H9 (cell line): Measurements from ENCODE around the gene PRPH2. TPM values are rescaled to one million over a fixed set of nuclear protein-coding genes. Genes with fewer than 3 reads are reported as not detected.

ENCODE experiments used
- DNase-seq: peaks from one replicate; pipeline ENCODE4 v3.0.0-alpha.2; 2017
- H2AFZ ChIP-seq: one replicate; pipeline ENCODE4 v1.6.1; 2013; ENCODE audit warnings: mild to moderate bottlenecking, low read length, control low read depth, moderate library complexity
- H2AK5ac ChIP-seq: 2 replicates; pipeline ENCODE4 v1.6.1; 2013; ENCODE audit warnings: low read length, control low read depth, mixed read lengths; ENCODE audit not compliant: insufficient read length
- H2BK120ac ChIP-seq: one replicate; pipeline ENCODE4 v1.6.1; 2013; ENCODE audit warnings: low read depth, mild to moderate bottlenecking, low read length, control low read depth, inconsistent platforms; ENCODE audit not compliant: poor library complexity, severe bottlenecking
- H2BK12ac ChIP-seq: 2 replicates; pipeline ENCODE4 v1.6.1; 2013; ENCODE audit warnings: low read length, control low read depth, mixed read lengths, low read depth; ENCODE audit not compliant: insufficient read length
- H2BK15ac ChIP-seq: 2 replicates; pipeline ENCODE4 v1.6.1; 2013; ENCODE audit warnings: low read depth, low read length, control low read depth
- H2BK20ac ChIP-seq: one replicate; pipeline ENCODE4 v1.6.1; 2013; ENCODE audit warnings: low read depth, mild to moderate bottlenecking, low read length, control low read depth, inconsistent platforms; ENCODE audit not compliant: poor library complexity, severe bottlenecking
- H2BK5ac ChIP-seq: 2 replicates; pipeline ENCODE4 v1.6.1; 2013; ENCODE audit warnings: low read length, control low read depth, mixed read lengths; ENCODE audit not compliant: insufficient read length
- H3K14ac ChIP-seq: 2 replicates; pipeline ENCODE4 v1.6.1; 2013; ENCODE audit warnings: low read length, control low read depth; ENCODE audit not compliant: insufficient read depth
- H3K18ac ChIP-seq: 2 replicates; pipeline ENCODE4 v1.6.1; 2013; ENCODE audit warnings: low read depth, mild to moderate bottlenecking, mixed read lengths, low read length, control low read depth; ENCODE audit not compliant: insufficient read length
- H3K23ac ChIP-seq: 2 replicates; pipeline ENCODE4 v1.6.1; 2013; ENCODE audit warnings: low read length, control low read depth, mixed read lengths, low read depth; ENCODE audit not compliant: insufficient read length
- H3K23me2 ChIP-seq: 2 replicates; pipeline ENCODE4 v1.6.1; 2013; ENCODE audit warnings: low read depth, mild to moderate bottlenecking, mixed read lengths, low read length, control low read depth; ENCODE audit not compliant: insufficient read length, poor library complexity, severe bottlenecking
- H3K27ac ChIP-seq: 2 replicates; pipeline ENCODE4 v1.5.1; 2013; ENCODE audit warnings: low read length, control low read depth, mixed read lengths, low read depth; ENCODE audit not compliant: insufficient read length
- H3K27me3 ChIP-seq: 2 replicates; pipeline ENCODE4 v1.6.1; 2013; ENCODE audit warnings: low read length, control low read depth, inconsistent platforms; ENCODE audit not compliant: insufficient read depth
- H3K4ac ChIP-seq: 2 replicates; pipeline ENCODE4 v1.6.1; 2013; ENCODE audit warnings: low read depth, mild to moderate bottlenecking, control low read depth, inconsistent platforms, low read length, moderate library complexity
- H3K4me1 ChIP-seq: 2 replicates; pipeline ENCODE4 v1.6.1; 2013; ENCODE audit warnings: low read length, control low read depth, inconsistent platforms; ENCODE audit not compliant: insufficient read depth
- H3K4me2 ChIP-seq: 2 replicates; pipeline ENCODE4 v1.6.1; 2013; ENCODE audit warnings: low read length, control low read depth, mixed read lengths; ENCODE audit not compliant: insufficient read length, insufficient read depth
- H3K56ac ChIP-seq: 2 replicates; pipeline ENCODE4 v1.6.1; 2013; ENCODE audit warnings: low read depth, mild to moderate bottlenecking, mixed read lengths, low read length, control low read depth; ENCODE audit not compliant: insufficient read length
- H3K79me1 ChIP-seq: 2 replicates; pipeline ENCODE4 v1.6.1; 2013; ENCODE audit warnings: low read depth, mild to moderate bottlenecking, moderate library complexity, low read length, control low read depth, inconsistent platforms; ENCODE audit not compliant: insufficient read depth, poor library complexity, severe bottlenecking
- H3K79me2 ChIP-seq: 2 replicates; pipeline ENCODE4 v1.6.1; 2013; ENCODE audit warnings: low read length, control low read depth, inconsistent platforms; ENCODE audit not compliant: insufficient read depth
- H3K9ac ChIP-seq: 2 replicates; pipeline ENCODE4 v1.6.1; 2013; ENCODE audit warnings: low read length, control low read depth, mixed read lengths; ENCODE audit not compliant: insufficient read length; ENCODE audit errors: extremely low read depth
- H3K9me3 ChIP-seq: one replicate; pipeline ENCODE4 v1.6.1; 2013; ENCODE audit warnings: low read depth, low read length, inconsistent platforms; ENCODE audit not compliant: control insufficient read depth
- H3T11ph ChIP-seq: one replicate; pipeline ENCODE4 v1.6.1; 2013; ENCODE audit warnings: mild to moderate bottlenecking, low read length, control low read depth, inconsistent platforms
- H4K20me1 ChIP-seq: one replicate; pipeline ENCODE4 v1.6.1; 2013; ENCODE audit not compliant: control insufficient read depth, insufficient read length, insufficient read depth
- H4K5ac ChIP-seq: 2 replicates; pipeline ENCODE4 v1.6.1; 2013; ENCODE audit warnings: low read depth, mild to moderate bottlenecking, mixed read lengths, low read length, control low read depth; ENCODE audit not compliant: insufficient read length
- H4K8ac ChIP-seq: replicated peaks from 2 replicates; pipeline ENCODE4 v1.6.1; 2013; ENCODE audit warnings: low read length, control low read depth, mixed read lengths, low read depth; ENCODE audit not compliant: insufficient read length
- H4K91ac ChIP-seq: 2 replicates; pipeline ENCODE4 v1.6.1; 2013; ENCODE audit warnings: low read depth, mild to moderate bottlenecking, moderate library complexity, mixed read lengths, low read length, control low read depth; ENCODE audit not compliant: insufficient read length
- H3K27ac Mint-ChIP-seq, 3 experiments: 2 replicates in 2 of 3; 3 replicates in 1 of 3; pipeline ENCODE4 v1.8.0; 2020 to 2021; ENCODE audit warnings: mixed read lengths in 3 of 3, mild to moderate bottlenecking in 1 of 3, moderate library complexity in 1 of 3
- H3K27me3 Mint-ChIP-seq: 2 replicates; pipeline ENCODE4 v1.8.0; 2021; ENCODE audit warnings: low read depth, mild to moderate bottlenecking, moderate library complexity, mixed read lengths
- H3K36me3 Mint-ChIP-seq, 3 experiments: 2 replicates in 2 of 3; 3 replicates in 1 of 3; pipeline ENCODE4 v1.8.0; 2020 to 2021; ENCODE audit warnings: low read depth in 3 of 3, mixed read lengths in 3 of 3; ENCODE audit not compliant: insufficient read depth in 1 of 3
- H3K4me1 Mint-ChIP-seq, 2 experiments: 2 replicates each; pipeline ENCODE4 v1.8.0; 2020; ENCODE audit warnings: mixed read lengths in 2 of 2
- H3K4me3 Mint-ChIP-seq, 2 experiments: 2 replicates in 1 of 2; 3 replicates in 1 of 2; pipeline ENCODE4 v1.8.0; 2020 to 2021; ENCODE audit warnings: mild to moderate bottlenecking in 2 of 2, mixed read lengths in 2 of 2, moderate library complexity in 1 of 2
- H3K9me3 Mint-ChIP-seq, 2 experiments: 2 replicates in 1 of 2; 3 replicates in 1 of 2; pipeline ENCODE4 v1.8.0; 2020; ENCODE audit warnings: mild to moderate bottlenecking in 2 of 2, mixed read lengths in 2 of 2, moderate library complexity in 1 of 2
- WGBS: extraction: QIAGEN DNeasy Blood & Tissue Kit; methylation state at CpG from one replicate; pipeline ENCODE4 v1.1.7; 2013; ENCODE audit warnings: missing lambda C conversion rate, low lambda C conversion rate, mixed read lengths; ENCODE audit not compliant: insufficient read length; ENCODE audit errors: extremely low coverage; 5-methylcytosine and 5-hydroxymethylcytosine counted together
- total RNA-seq: library from RNA; stranded (reverse); gene quantifications from 2 replicates; pipeline ENCODE4 v1.2.1, GENCODE V29; 2021
- TF ChIP-seq, protein P1 (sequence below): fragments of 200-600 bp; sonication (generic); conservative IDR thresholded peaks from 3 replicates; pipeline ENCODE4 v1.8.0; 2021; ENCODE audit warnings: antibody characterized with exemption, mild to moderate bottlenecking

The PRPH2 gene
- total RNA-seq, 1 experiment from 2014 or later = 0.31 TPM

DNA sequence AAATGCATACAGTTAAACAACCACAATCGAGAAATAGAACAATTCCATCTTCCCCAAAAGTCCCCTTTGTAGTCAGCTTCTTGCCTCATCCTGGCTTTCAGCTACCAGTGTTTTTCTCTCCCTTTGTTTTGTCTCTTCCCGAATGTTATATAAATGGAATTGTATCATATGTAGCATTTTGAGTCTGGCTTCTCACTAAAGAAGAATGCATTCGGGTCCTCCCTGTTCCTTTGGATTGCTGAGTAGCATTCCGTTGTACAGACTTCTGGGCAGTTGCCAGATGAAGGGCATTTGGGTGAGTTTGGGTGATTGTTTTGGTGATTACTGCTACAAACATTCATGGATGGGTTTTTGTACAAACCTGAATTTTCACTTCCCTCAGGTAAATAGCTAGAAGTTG lies 27.8 kb downstream of the PRPH2 start:
- Mint-ChIP-seq H3K4me3 (no peak overlapping the region), H3K9me3 (no peaks in the 10 kb centered on the region), H3K4me1 (no peaks in the 10 kb centered on the region; a peak in 1 of 4 replicates), H3K27ac (no peak overlapping the region), H3K27me3 (no peaks in the 10 kb centered on the region), H3K36me3 (peaks cover 9 to 37% (median 20%) of the 10 kb centered on the region in 3 experiments; a peak in 6 of 7 replicates)
- Histone ChIP-seq H3K9ac (no peak overlapping the region), H3K79me2 (no peaks in the 10 kb centered on the region), H3K4me2 (no peak overlapping the region), H3K56ac (no peak overlapping the region), H4K20me1 (no peaks in the 10 kb centered on the region), H2AFZ (no peak overlapping the region), H2BK120ac (no peak overlapping the region), H4K8ac (no peak overlapping the region), H3K79me1 (no peaks in the 10 kb centered on the region), H4K5ac (no peak overlapping the region), H3K14ac (no peak overlapping the region), H2BK20ac (no peak overlapping the region), H2BK5ac (no peak overlapping the region), H3K18ac (no peak overlapping the region), H3K4me1 (no peaks in the 10 kb centered on the region), H4K91ac (no peak overlapping the region), H3K4ac (no peak overlapping the region), H3K23ac (no peak overlapping the region), H3K27ac (no peak overlapping the region), H3K27me3 (no peaks in the 10 kb centered on the region), H3K9me3 (no peaks in the 10 kb centered on the region), H3K23me2 (no peaks in the 10 kb centered on the region), H2AK5ac (no peak overlapping the region), H3T11ph (no peak overlapping the region), H2BK15ac (no peak overlapping the region), H2BK12ac (no peak overlapping the region)
- no CpG with 5 or more reads among the region's 4 CpGs for WGBS
- DNase-seq = no peak
- TF ChIP-seq, protein P1, sequence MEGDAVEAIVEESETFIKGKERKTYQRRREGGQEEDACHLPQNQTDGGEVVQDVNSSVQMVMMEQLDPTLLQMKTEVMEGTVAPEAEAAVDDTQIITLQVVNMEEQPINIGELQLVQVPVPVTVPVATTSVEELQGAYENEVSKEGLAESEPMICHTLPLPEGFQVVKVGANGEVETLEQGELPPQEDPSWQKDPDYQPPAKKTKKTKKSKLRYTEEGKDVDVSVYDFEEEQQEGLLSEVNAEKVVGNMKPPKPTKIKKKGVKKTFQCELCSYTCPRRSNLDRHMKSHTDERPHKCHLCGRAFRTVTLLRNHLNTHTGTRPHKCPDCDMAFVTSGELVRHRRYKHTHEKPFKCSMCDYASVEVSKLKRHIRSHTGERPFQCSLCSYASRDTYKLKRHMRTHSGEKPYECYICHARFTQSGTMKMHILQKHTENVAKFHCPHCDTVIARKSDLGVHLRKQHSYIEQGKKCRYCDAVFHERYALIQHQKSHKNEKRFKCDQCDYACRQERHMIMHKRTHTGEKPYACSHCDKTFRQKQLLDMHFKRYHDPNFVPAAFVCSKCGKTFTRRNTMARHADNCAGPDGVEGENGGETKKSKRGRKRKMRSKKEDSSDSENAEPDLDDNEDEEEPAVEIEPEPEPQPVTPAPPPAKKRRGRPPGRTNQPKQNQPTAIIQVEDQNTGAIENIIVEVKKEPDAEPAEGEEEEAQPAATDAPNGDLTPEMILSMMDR = no peak
